Osteoblast (primary cell): ENCODE measurements around the gene DKC1. TPM values are rescaled to one million over a fixed set of nuclear protein-coding genes. Genes with fewer than 3 reads are reported as not detected.

Source experiments
- DNase-seq: peaks from one replicate; pipeline ENCODE4 v3.0.0; 2011; ENCODE audit warnings: low spot score, mixed read lengths; ENCODE audit not compliant: insufficient read length; ENCODE audit errors: missing footprints
- H2AFZ ChIP-seq: 2 replicates; pipeline ENCODE4 v1.6.0; 2011; ENCODE audit warnings: mild to moderate bottlenecking, low read length
- H3K27ac ChIP-seq: 2 replicates; pipeline ENCODE4 v1.5.1; 2011; ENCODE audit warnings: mild to moderate bottlenecking, low read depth, low read length, moderate library complexity
- H3K27me3 ChIP-seq: 2 replicates; pipeline ENCODE4 v1.6.0; 2012; ENCODE audit warnings: mild to moderate bottlenecking, control low read depth, inconsistent platforms, low read length, moderate library complexity; ENCODE audit not compliant: insufficient read depth
- H3K36me3 ChIP-seq: 2 replicates; pipeline ENCODE4 v1.5.1; 2011; ENCODE audit warnings: mild to moderate bottlenecking, low read length, control low read depth, moderate library complexity; ENCODE audit not compliant: insufficient read depth
- H3K4me1 ChIP-seq: 2 replicates; pipeline ENCODE4 v1.5.1; 2011; ENCODE audit warnings: mild to moderate bottlenecking, low read length, control low read depth, moderate library complexity; ENCODE audit not compliant: insufficient read depth
- H3K4me2 ChIP-seq: 2 replicates; pipeline ENCODE4 v1.6.0; 2011; ENCODE audit warnings: mild to moderate bottlenecking, low read length; ENCODE audit not compliant: insufficient read depth
- H3K4me3 ChIP-seq: fragments of 200-600 bp; sonication (generic); 3 replicates; pipeline ENCODE4 v1.5.1; 2012; ENCODE audit warnings: mild to moderate bottlenecking, low read length, inconsistent platforms; ENCODE audit not compliant: insufficient read depth
- H3K79me2 ChIP-seq: 2 replicates; pipeline ENCODE4 v1.6.0; 2012; ENCODE audit warnings: mild to moderate bottlenecking, low read length, control low read depth, inconsistent platforms; ENCODE audit not compliant: insufficient read depth
- H3K9me3 ChIP-seq: 2 replicates; pipeline ENCODE4 v1.5.1; 2011; ENCODE audit warnings: low read depth, low read length, control low read depth
- H4K20me1 ChIP-seq: 2 replicates; pipeline ENCODE4 v1.6.0; 2012; ENCODE audit warnings: mild to moderate bottlenecking, low read length, control low read depth; ENCODE audit not compliant: insufficient read depth
- total RNA-seq: library from RNA; depleted of rRNA; stranded (reverse); fragments of >200 nt; gene quantifications from 2 replicates; pipeline ENCODE4 v1.2.3, GENCODE V29; 2012
- TF ChIP-seq, protein P1 (sequence below): IDR thresholded peaks from 2 replicates; pipeline ENCODE4 v1.5.1; 2011; ENCODE audit warnings: mild to moderate bottlenecking, low read depth, low read length, moderate library complexity; ENCODE audit errors: extremely low read depth

DKC1 gene
- total RNA-seq, 1 donor: 30.8 TPM

GRCh38 chrX:154735695-154736393 lies 26.8 kb upstream of the DKC1 start:
- Histone ChIP-seq H3K27me3 (no peaks in the 10 kb centered on the region), H3K4me3 (no peak overlapping the region), H2AFZ (no peak overlapping the region), H3K4me1 (peaks cover 52% of the 10 kb centered on the region), H3K79me2 (no peaks in the 10 kb centered on the region), H3K36me3 (no peaks in the 10 kb centered on the region), H3K9me3 (no peaks in the 10 kb centered on the region), H4K20me1 (no peaks in the 10 kb centered on the region), H3K27ac (peak overlapping the region; percentile 73), H3K4me2 (peak overlapping the region; percentile 2)
- TF ChIP-seq, protein P1, sequence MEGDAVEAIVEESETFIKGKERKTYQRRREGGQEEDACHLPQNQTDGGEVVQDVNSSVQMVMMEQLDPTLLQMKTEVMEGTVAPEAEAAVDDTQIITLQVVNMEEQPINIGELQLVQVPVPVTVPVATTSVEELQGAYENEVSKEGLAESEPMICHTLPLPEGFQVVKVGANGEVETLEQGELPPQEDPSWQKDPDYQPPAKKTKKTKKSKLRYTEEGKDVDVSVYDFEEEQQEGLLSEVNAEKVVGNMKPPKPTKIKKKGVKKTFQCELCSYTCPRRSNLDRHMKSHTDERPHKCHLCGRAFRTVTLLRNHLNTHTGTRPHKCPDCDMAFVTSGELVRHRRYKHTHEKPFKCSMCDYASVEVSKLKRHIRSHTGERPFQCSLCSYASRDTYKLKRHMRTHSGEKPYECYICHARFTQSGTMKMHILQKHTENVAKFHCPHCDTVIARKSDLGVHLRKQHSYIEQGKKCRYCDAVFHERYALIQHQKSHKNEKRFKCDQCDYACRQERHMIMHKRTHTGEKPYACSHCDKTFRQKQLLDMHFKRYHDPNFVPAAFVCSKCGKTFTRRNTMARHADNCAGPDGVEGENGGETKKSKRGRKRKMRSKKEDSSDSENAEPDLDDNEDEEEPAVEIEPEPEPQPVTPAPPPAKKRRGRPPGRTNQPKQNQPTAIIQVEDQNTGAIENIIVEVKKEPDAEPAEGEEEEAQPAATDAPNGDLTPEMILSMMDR: no peak
- DNase-seq: no peak

DNA sequence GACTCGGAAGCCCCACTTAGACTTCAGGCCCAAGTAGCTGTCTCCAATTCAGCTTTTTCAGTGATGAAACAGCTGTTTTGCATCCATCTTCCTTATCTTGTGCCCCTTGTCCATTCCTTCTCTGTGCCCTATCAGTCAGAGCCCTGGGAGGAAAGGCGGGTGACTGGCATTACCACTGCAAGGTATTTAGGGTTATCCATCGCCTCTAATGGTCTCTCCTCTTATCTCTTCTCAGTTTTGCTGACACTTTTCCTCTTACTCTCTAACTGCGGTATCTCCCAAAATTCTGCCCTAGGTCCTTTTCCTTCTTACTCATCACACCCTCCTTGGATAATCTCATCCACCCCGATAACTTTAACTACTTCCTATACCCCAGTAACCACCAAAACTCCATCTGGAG lies 25.5 kb upstream of the DKC1 start:
- Histone ChIP-seq H3K4me3 (no peak overlapping the region), H3K4me1 (peaks cover 48% of the 10 kb centered on the region)

DNA sequence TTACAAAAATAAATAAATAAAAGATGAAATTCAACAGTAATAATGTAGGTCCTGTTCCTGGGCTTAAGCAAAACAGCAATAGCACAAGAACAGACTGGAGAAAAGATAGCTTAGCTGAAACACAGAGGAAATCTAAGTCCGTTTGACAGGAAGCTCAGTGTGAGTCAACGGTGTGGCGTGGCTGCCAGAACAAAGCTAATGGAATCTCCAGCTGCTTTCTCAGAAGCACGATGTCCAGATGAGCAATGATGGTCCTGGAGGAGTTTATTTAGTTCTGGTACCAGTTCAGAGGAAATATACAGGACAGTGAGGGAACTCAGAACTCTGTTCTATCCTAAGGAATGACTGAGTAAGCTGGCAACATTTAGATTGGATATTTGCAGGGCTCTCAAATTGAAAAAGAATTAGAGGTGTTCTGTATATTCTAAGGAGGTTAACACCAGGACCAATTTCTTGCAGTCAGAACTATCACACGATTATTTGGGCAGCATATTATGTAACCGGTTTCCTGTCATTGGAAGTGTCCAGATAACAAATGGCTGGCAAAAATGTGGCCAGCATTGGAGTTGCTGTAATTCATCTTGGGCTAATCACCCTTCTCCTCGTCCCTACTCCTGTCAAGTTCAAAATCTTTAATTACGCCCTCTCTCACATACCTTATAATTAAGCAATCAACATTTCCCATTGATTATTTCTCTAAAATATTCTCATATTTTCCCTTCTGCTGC lies 24.5 kb upstream of the DKC1 start:
- Histone ChIP-seq H3K27me3 (no peaks in the 10 kb centered on the region), H4K20me1 (no peaks in the 10 kb centered on the region), H3K9me3 (no peaks in the 10 kb centered on the region), H3K36me3 (no peaks in the 10 kb centered on the region), H3K4me2 (peak overlapping the region; percentile 34), H3K4me3 (no peak overlapping the region), H3K4me1 (peaks cover 37% of the 10 kb centered on the region), H2AFZ (no peak overlapping the region), H3K27ac (peak overlapping the region; percentile 25), H3K79me2 (no peaks in the 10 kb centered on the region)
- no peak for DNase-seq
- TF ChIP-seq, protein P1: no peak

More for the DNA sequence above, 25.5 kb upstream of the DKC1 start:
- Histone ChIP-seq H3K9me3 (no peaks in the 10 kb centered on the region), H3K27ac (no peak overlapping the region), H4K20me1 (no peaks in the 10 kb centered on the region), H3K79me2 (no peaks in the 10 kb centered on the region), H3K27me3 (no peaks in the 10 kb centered on the region), H3K4me2 (no peak overlapping the region), H3K36me3 (no peaks in the 10 kb centered on the region), H2AFZ (no peak overlapping the region)
- TF ChIP-seq, protein P1: no peak
- no peak for DNase-seq

DNA sequence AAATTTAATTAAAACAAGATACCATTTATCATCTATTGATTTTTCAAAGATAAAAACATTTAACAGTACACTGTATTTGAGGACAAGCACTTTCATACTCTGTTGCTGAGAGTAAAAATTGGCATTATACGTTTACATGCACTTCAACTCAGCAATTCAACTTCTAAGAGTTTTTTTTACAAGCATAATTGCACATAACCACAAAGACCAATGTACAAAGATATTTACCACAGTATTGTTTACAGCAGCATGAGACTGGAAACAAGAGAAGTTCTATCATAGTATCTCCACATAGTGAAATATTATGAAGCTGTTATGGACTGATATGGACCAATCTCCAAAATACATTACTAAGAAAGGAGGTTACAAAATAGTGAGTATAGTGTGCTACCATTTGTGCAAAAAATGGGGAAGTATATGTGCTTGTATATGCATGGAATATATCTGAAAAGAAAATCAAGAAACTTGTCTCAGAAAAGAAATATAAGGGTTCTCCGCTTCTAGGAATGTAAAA lies 22.7 kb upstream of the DKC1 start:
- Histone ChIP-seq H3K27ac (no peak overlapping the region), H3K4me1 (peaks cover 21% of the 10 kb centered on the region), H2AFZ (no peak overlapping the region), H3K36me3 (no peaks in the 10 kb centered on the region), H3K27me3 (no peaks in the 10 kb centered on the region), H3K79me2 (no peaks in the 10 kb centered on the region), H4K20me1 (no peaks in the 10 kb centered on the region), H3K9me3 (no peaks in the 10 kb centered on the region), H3K4me3 (no peak overlapping the region), H3K4me2 (no peak overlapping the region)
- DNase-seq: no peak
- TF ChIP-seq, protein P1: no peak
